Measurements from ENCODE around the gene DNAJB1. TPM values are rescaled to one million over a fixed set of nuclear protein-coding genes. Genes with fewer than 3 reads are reported as not detected.

Gene DNAJB1
- polyA plus RNA-seq, 1 experiment, result 88.3 TPM

- no peak for TF ChIP-seq CTCF (IDR thresholded peaks at IDR 0.05; ENCODE audit: low read depth, low read length)
- ChIA-PET CTCF (interaction anchor here (1.0 to 3.3 kb wide), 2 partner anchors 10 to 39 kb away, joined by 3 to 32 read pairs; no protein-coding TSS in a partner anchor), POLR2A (no interaction called here)
- Histone ChIP-seq H3K27ac (ENCODE audit: low read depth, low read length) (no peak overlapping the region), H3K9me3 (ENCODE audit: control insufficient read depth, insufficient read depth, low read length) (peaks cover 2% of the 10 kb centered on the region; the same call in 1 of the 2 replicates), H3K4me3 (ENCODE audit: low read depth, low read length) (no peak overlapping the region), H3K27me3 (ENCODE audit: control insufficient read depth, insufficient read depth, low read length) (no peaks in the 10 kb centered on the region)
- DNase-seq (ENCODE audit: low read depth, low spot score), result no peak
Observed at GRCh38 chr19:14478113-14478545, 40.1 kb downstream of the DNAJB1 start.

DNA sequence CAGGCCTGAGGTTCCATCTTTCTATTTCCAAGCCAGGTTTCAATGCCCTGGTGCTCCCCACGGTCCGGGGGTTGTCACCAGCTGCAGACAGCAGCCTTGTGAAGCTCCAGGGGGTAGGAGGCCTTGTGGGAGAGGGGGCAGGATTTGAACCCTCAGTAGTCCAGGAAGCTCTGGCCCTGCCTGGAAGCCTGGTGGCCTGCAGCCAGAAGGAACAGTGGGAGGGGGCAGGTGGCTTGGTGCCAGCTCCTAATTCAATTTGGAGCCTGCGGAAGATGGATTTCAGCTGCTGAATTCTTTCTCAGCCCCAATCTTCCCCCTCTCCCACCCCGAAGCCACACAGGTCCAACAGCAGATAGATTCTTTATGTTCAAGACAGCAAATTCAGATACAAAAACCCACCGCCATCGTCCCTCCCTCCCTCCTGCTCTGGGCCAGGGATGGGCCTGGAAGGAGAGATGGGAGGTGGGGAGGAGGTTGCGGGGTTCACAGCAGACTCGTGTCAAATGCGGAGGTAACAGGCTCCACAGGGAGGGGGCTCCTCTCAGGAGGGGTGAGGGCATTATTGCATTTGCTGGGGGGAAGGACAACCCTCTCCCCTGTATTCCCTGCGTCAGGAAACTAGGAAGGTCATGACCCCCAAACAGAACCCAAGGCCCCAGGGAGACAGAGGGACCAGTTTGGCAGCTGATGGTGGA is 40.6 kb downstream of the DNAJB1 start:
- DNase-seq (ENCODE audit: low read depth, low spot score), result no peak
- ChIA-PET CTCF (no interaction called here), POLR2A (no interaction called here)
- Histone ChIP-seq H3K27ac (ENCODE audit: low read depth, low read length) (no peak overlapping the region), H3K9me3 (ENCODE audit: control insufficient read depth, insufficient read depth, low read length) (peaks cover 2% of the 10 kb centered on the region; the same call in 1 of the 2 replicates), H3K27me3 (ENCODE audit: control insufficient read depth, insufficient read depth, low read length) (no peaks in the 10 kb centered on the region), H3K4me3 (ENCODE audit: low read depth, low read length) (no peak overlapping the region)
- no peak for TF ChIP-seq CTCF (IDR thresholded peaks at IDR 0.05; ENCODE audit: low read depth, low read length)

DNA sequence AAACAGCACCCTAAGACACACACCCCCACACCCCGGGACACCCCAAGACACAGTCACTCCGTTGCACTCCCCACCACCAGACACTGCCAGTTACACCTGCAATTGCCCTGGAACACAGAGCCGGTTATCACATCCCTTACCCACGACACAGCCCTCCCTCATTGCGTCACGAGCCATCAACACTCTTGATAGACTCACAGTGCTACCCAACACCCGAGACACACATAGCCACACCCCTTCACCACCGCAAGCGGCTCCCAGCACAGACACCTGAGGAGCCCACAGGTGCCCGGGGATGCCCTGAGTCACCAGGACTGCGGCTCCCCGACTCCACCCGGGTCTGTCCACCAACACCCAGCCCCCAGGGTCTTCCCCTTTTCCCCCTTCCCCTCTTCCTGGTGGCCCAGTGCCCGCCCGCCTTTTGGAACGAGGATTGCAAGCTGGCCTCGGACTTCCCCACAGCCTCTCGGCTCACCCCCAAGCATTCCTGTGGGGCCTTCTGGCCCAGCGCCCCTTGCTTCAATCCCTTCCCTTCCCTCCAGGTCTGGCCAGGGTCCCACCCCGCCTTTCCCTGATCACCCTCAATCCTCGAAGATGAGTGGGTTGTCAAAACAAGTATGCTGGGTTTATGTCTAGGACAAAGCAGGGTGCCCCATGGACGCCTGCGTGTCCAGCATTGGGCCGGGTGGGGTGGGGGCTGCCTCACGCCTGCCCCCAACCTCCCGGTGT is 41.4 kb downstream of the DNAJB1 start:
- POLR2A ChIA-PET, result no interaction called here
- peak; percentile 41 for DNase-seq (ENCODE audit: low read depth, low spot score)
- peaks cover 2% of the 10 kb centered on the region; the same call in 1 of the 2 replicates for H3K9me3 ChIP-seq (ENCODE audit: control insufficient read depth, insufficient read depth, low read length)
- TF ChIP-seq CTCF (IDR thresholded peaks at IDR 0.05; ENCODE audit: low read depth, low read length), result no peak
- H3K27ac ChIP-seq (ENCODE audit: low read depth, low read length), result peak overlapping the region; percentile 57
- CTCF ChIA-PET, result no interaction called here
- H3K4me3 ChIP-seq (ENCODE audit: low read depth, low read length), result no peak overlapping the region
- H3K27me3 ChIP-seq (ENCODE audit: control insufficient read depth, insufficient read depth, low read length), result no peaks in the 10 kb centered on the region

GRCh38 chr19:14476327-14476672 is 41.9 kb downstream of the DNAJB1 start:
- ChIA-PET CTCF (no interaction called here), POLR2A (no interaction called here)
- Histone ChIP-seq H3K4me3 (ENCODE audit: low read depth, low read length) (no peak overlapping the region), H3K27ac (ENCODE audit: low read depth, low read length) (peak overlapping the region; percentile 57), H3K9me3 (ENCODE audit: control insufficient read depth, insufficient read depth, low read length) (peaks cover 2% of the 10 kb centered on the region; the same call in 1 of the 2 replicates), H3K27me3 (ENCODE audit: control insufficient read depth, insufficient read depth, low read length) (no peaks in the 10 kb centered on the region)
- no peak for DNase-seq (ENCODE audit: low read depth, low spot score)
- TF ChIP-seq CTCF (IDR thresholded peaks at IDR 0.05; ENCODE audit: low read depth, low read length), result no peak
